Neural progenitor cell (in vitro differentiated cells): Measurements from ENCODE around the gene RND3. TPM values are rescaled to one million over a fixed set of nuclear protein-coding genes. Genes with fewer than 3 reads are reported as not detected.
A peak's percentile ranks its signal among the peaks of the same experiment; 100 is the strongest.

Experiments used
- DNase-seq: peaks from one replicate; pipeline ENCODE4 v3.0.0-alpha.2; 2016; ENCODE audit warnings: low spot score
- H2AFZ ChIP-seq: fragments of 200-600 bp; sonication (generic); replicated peaks from 2 replicates; pipeline ENCODE4 v1.6.1; 2016; ENCODE audit warnings: antibody characterized with exemption
- H3F3A ChIP-seq: fragments of 200-600 bp; sonication (generic); 2 replicates; pipeline ENCODE4 v1.6.1; 2016; ENCODE audit warnings: antibody characterized with exemption, low read depth
- H3K27ac ChIP-seq: fragments of 200-600 bp; sonication (generic); 2 replicates; pipeline ENCODE4 v1.5.1; 2016; ENCODE audit warnings: mild to moderate bottlenecking
- H3K27me3 ChIP-seq: fragments of 200-600 bp; sonication (generic); 2 replicates; pipeline ENCODE4 v1.6.1; 2016; ENCODE audit warnings: mild to moderate bottlenecking, moderate library complexity
- H3K36me3 ChIP-seq: fragments of 200-600 bp; sonication (generic); 2 replicates; pipeline ENCODE4 v1.5.1; 2016
- H3K4me1 ChIP-seq: fragments of 200-600 bp; sonication (generic); 2 replicates; pipeline ENCODE4 v1.6.1; 2016; ENCODE audit warnings: mixed run types
- H3K4me2 ChIP-seq: fragments of 200-600 bp; sonication (generic); 2 replicates; pipeline ENCODE4 v1.6.1; 2016
- H3K4me3 ChIP-seq: fragments of 200-600 bp; sonication (generic); 2 replicates; pipeline ENCODE4 v1.5.1; 2016
- H3K79me2 ChIP-seq: fragments of 200-600 bp; sonication (generic); 2 replicates; pipeline ENCODE4 v1.6.1; 2016; ENCODE audit warnings: low read depth
- H3K9ac ChIP-seq: fragments of 200-600 bp; sonication (generic); 2 replicates; pipeline ENCODE4 v1.6.1; 2016
- H3K9me3 ChIP-seq: fragments of 200-600 bp; sonication (generic); 2 replicates; pipeline ENCODE4 v1.5.1; 2016; ENCODE audit warnings: low read depth
- H4K20me1 ChIP-seq: fragments of 200-600 bp; sonication (generic); 2 replicates; pipeline ENCODE4 v1.6.1; 2016; ENCODE audit warnings: low read depth
- H3K27ac Mint-ChIP-seq: 3 replicates; pipeline ENCODE4 v1.8.0; 2021; ENCODE audit warnings: mixed read lengths
- H3K27me3 Mint-ChIP-seq: 2 replicates; pipeline ENCODE4 v1.8.0; 2022; ENCODE audit warnings: low read depth, mild to moderate bottlenecking, inconsistent platforms, moderate library complexity, mixed read lengths; ENCODE audit not compliant: insufficient read depth
- H3K36me3 Mint-ChIP-seq: 3 replicates; pipeline ENCODE4 v1.8.0; 2021; ENCODE audit warnings: mixed read lengths
- H3K4me1 Mint-ChIP-seq: 3 replicates; pipeline ENCODE4 v1.8.0; 2021; ENCODE audit warnings: mixed read lengths
- H3K4me3 Mint-ChIP-seq: 3 replicates; pipeline ENCODE4 v1.8.0; 2021; ENCODE audit warnings: mild to moderate bottlenecking, moderate library complexity, mixed read lengths
- H3K9me3 Mint-ChIP-seq: 3 replicates; pipeline ENCODE4 v1.8.0; 2020; ENCODE audit warnings: mixed read lengths
- CTCF ChIP-seq: fragments of 200-600 bp; sonication (generic); IDR thresholded peaks from 2 replicates; pipeline ENCODE4 v1.5.1; 2017; ENCODE audit warnings: antibody characterized with exemption, mild to moderate bottlenecking
- EZH2 ChIP-seq: fragments of 200-600 bp; sonication (generic); IDR thresholded peaks from 2 replicates; pipeline ENCODE4 v1.6.1; 2017; ENCODE audit warnings: antibody characterized with exemption, mild to moderate bottlenecking, moderate library complexity
- EZH2phosphoT487 ChIP-seq: fragments of 200-600 bp; sonication (generic); IDR thresholded peaks from 2 replicates; pipeline ENCODE4 v1.6.1; 2017; ENCODE audit warnings: antibody characterized with exemption
- total RNA-seq: library from RNA; depleted of rRNA; stranded (reverse); fragments of >200 nt; gene quantifications from 2 replicates; pipeline ENCODE4 v1.2.3, GENCODE V29; 2015; ENCODE audit warnings: low replicate concordance

RND3 gene
- total RNA-seq, 1 donor from 2014 or later = 4.0 TPM

GRCh38 chr2:150476286-150476685 is 11.2 kb downstream of the RND3 start:
- Histone ChIP-seq H3K9me3 (no peaks in the 10 kb centered on the region), H3F3A (no peaks in the 10 kb centered on the region), H4K20me1 (no peaks in the 10 kb centered on the region), H3K27ac (no peak overlapping the region), H3K36me3 (no peaks in the 10 kb centered on the region), H3K4me2 (no peak overlapping the region), H3K4me3 (no peak overlapping the region), H2AFZ (no peak overlapping the region), H3K4me1 (peaks cover 23% of the 10 kb centered on the region), H3K27me3 (no peaks in the 10 kb centered on the region), H3K9ac (no peak overlapping the region), H3K79me2 (peaks cover 5% of the 10 kb centered on the region)
- peaks cover 47% of the 10 kb centered on the region for H3K4me1 Mint-ChIP-seq
- H3K4me3 Mint-ChIP-seq = no peak overlapping the region
- H3K27me3 Mint-ChIP-seq = no peaks in the 10 kb centered on the region
- DNase-seq = no peak
- TF ChIP-seq EZH2 (no peak), EZH2phosphoT487 (no peak), CTCF (no peak)
- no peaks in the 10 kb centered on the region for H3K9me3 Mint-ChIP-seq
- peak overlapping the region; percentile 10 for H3K27ac Mint-ChIP-seq
- H3K36me3 Mint-ChIP-seq = peaks cover 45% of the 10 kb centered on the region

DNA sequence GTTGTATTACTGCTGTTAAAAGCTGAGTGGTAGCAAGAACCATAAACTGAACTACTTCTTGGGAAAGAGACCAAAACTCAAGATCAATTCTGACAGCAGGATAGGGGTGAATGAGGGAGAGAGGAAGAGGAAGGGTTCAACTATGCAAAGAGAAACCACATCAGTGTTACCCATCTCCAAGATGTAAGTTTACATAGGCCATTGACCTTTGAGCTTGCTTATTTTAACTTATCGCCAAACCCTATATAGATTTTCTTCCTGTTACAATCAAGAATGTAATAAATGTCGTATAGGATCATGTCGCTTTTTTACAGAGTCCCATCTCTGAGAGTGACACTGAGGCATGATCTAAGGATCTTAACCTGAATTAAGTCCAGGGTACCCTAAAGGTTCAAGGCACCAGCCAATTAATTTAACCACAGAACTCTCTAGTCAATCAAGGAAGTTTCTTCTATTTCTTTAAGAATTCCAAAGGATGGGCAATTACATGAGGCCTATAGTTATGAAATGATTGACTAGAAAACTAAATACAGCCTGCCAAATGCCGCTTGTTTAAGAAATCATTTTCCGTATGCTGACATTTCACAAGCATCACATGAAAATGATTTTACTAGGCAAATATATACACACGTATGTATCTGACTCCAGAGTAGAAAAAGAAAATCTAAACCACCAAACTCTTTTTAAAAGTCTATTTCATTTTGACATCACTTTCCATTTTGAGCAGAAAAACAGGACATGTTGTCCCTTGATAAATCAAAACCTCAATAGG is 11.8 kb downstream of the RND3 start:
- Histone ChIP-seq H3K36me3 (no peaks in the 10 kb centered on the region), H4K20me1 (no peaks in the 10 kb centered on the region), H3K4me3 (no peak overlapping the region), H3K79me2 (peaks cover 5% of the 10 kb centered on the region), H3K4me2 (no peak overlapping the region), H3K9me3 (no peaks in the 10 kb centered on the region), H3K4me1 (peaks cover 23% of the 10 kb centered on the region), H3K27ac (no peak overlapping the region), H3K9ac (no peak overlapping the region), H2AFZ (no peak overlapping the region), H3F3A (no peaks in the 10 kb centered on the region), H3K27me3 (no peaks in the 10 kb centered on the region)
- Mint-ChIP-seq H3K4me1 (peaks cover 49% of the 10 kb centered on the region), H3K27ac (no peak overlapping the region), H3K36me3 (peaks cover 47% of the 10 kb centered on the region), H3K9me3 (no peaks in the 10 kb centered on the region), H3K27me3 (no peaks in the 10 kb centered on the region), H3K4me3 (no peak overlapping the region)
- no peak for DNase-seq
- TF ChIP-seq EZH2 (no peak), EZH2phosphoT487 (no peak), CTCF (no peak)

GRCh38 chr2:150474326-150475074 is 13.0 kb downstream of the RND3 start:
- Histone ChIP-seq H3K4me2 (no peak overlapping the region), H3K36me3 (no peaks in the 10 kb centered on the region), H3K4me3 (no peak overlapping the region), H3K9me3 (no peaks in the 10 kb centered on the region), H3K79me2 (peaks cover 5% of the 10 kb centered on the region), H3K9ac (no peak overlapping the region), H4K20me1 (no peaks in the 10 kb centered on the region), H3K27me3 (no peaks in the 10 kb centered on the region), H3K27ac (no peak overlapping the region), H3K4me1 (peaks cover 23% of the 10 kb centered on the region), H2AFZ (no peak overlapping the region), H3F3A (no peaks in the 10 kb centered on the region)
- H3K36me3 Mint-ChIP-seq = peaks cover 52% of the 10 kb centered on the region
- no peak overlapping the region for H3K4me3 Mint-ChIP-seq
- DNase-seq = no peak
- peaks cover 51% of the 10 kb centered on the region for H3K4me1 Mint-ChIP-seq
- no peaks in the 10 kb centered on the region for H3K9me3 Mint-ChIP-seq
- no peak for TF ChIP-seq EZH2
- no peak for TF ChIP-seq CTCF
- TF ChIP-seq EZH2phosphoT487 = no peak
- no peaks in the 10 kb centered on the region for H3K27me3 Mint-ChIP-seq
- no peak overlapping the region for H3K27ac Mint-ChIP-seq
